Stimulated activated CD8-positive, alpha-beta memory T cell treated with anti-CD3 and anti-CD28 coated beads, Interleukin-15, amount 100 ng/mL, for 48 hours (primary cell): Measurements from ENCODE around the gene LYPD8.

Source experiments
- DNase-seq, 2 donors: peaks; one replicate each; pipeline ENCODE4 v3.0.0-alpha.2; 2020; ENCODE audit warnings: low read depth in 2 of 2

Gene LYPD8

GRCh38 chr1:248699099-248699498 lies 56.5 kb downstream of the LYPD8 start:
- no peak for DNase-seq

GRCh38 chr1:248697907-248698306 lies 57.7 kb downstream of the LYPD8 start:
- DNase-seq, result no peak

DNA sequence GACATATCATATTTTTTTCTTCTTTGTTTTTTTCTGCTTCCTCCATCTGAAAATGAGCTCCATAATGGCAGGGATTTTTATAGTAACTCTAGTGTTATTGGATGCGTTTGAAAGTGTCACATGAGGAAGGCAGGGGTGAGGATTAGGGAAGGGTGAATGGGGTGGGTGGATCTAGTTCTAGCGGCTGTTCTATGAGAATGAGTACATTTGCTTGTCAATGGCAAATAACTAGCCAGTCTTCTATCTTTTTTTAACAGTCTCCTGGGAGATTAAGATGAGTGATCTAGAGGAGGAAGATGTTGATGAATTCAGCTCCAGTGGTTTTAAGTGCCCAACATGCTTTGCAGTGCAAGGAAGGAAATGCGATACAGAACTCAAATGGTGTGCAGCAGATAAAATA lies 58.8 kb downstream of the LYPD8 start:
- no peak for DNase-seq

GRCh38 chr1:248696261-248696660 lies 59.3 kb downstream of the LYPD8 start:
- DNase-seq, result no peak

- DNase-seq, result no peak
These were observed 60.0 kb downstream of the LYPD8 start for GRCh38 chr1:248695451-248696132.

DNA sequence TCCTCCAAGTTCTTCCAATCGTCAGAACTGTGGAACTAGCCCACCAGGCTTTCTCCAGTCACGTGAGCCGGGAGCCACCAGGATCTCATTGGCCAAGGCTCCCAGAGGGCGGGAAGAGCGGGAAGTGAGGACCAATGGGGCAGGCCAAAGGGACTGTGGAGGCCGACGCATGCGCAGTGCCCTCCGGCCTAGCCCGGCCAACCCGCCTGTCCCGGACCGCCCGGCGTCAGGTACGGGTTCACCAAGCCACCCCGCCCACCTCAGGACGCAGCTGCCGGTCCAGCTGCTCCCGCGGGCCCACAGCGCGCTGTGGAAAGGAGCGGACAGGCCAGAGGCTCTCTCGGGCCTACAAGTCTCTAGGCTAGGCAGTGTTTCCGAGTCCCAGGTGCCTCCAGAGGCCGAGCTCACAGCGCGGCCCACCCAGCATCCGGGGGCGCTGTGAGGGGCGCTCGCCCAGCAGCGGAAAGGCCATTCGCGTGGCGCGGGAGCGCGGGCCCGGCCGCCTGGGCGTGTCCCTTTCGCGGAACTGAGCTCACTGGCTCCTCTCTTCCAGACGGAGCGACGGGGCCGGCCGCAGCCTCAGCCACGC lies 63.9 kb downstream of the LYPD8 start:
- DNase-seq, result no peak
